ENCODE results near the gene CEP112.

DNA sequence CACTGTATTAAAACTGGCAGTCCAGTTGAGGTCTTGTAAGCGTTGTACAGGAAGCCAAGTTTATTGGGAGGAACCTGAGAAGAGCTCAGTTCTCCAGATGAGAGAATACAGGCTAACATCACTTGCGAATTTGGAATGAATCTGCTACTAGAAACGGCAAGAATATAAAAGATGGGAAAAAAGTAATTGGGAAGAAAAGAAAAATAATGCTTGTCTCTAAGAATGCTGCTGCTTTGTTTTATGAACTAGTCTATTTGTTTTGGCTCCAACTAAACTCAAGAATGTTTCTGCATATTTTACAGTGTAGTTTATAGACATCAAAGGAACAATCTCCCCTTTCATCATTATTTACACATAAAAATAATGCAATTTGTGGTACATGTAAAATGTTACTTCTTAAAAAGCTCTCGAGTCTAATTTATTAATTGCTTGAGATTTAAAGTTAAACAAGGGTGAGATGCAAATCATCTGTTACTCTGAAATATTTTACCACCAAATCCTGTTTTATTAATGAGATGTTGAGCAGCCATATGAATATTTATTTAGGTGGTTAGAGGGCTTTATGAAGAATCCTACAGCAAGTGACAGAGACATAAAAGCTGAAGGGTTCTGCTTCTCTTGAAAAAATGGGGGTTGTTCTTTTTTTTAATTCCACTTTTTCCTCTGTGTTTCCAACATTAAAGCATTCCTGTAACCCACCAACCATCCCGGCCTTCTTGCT, 468.3 kb downstream of the CEP112 start:
- TF ChIP-seq CTCF (IDR thresholded peaks at IDR 0.05) = no peak
- no peak for TF ChIP-seq ZFX (IDR thresholded peaks at IDR 0.05; ENCODE audit: borderline replicate concordance)
